GM12875 (cell line): Measurements from ENCODE around the gene TXNL1.

Experiments
- H3K4me3 ChIP-seq: one replicate; pipeline ENCODE4 v1.5.1; 2011; ENCODE audit warnings: low read depth, low read length, control low read depth
- TF ChIP-seq, protein P1 (sequence below): IDR thresholded peaks from 2 replicates; pipeline ENCODE4 v1.5.1; 2011; ENCODE audit warnings: low read depth, mild to moderate bottlenecking, control low read depth, inconsistent platforms, low read length, moderate library complexity, borderline replicate concordance; ENCODE audit not compliant: insufficient read depth

TXNL1 gene

GRCh38 chr18:56638232-56639103, at the start of gene TXNL1:
TXNL1 (minus strand) TSS chr18:56638592; CDS start chr18:56638440, 152 bp downstream.
- peak within 1 kb of the TSS; percentile 77 for H3K4me3 ChIP-seq
- TF ChIP-seq, protein P1, sequence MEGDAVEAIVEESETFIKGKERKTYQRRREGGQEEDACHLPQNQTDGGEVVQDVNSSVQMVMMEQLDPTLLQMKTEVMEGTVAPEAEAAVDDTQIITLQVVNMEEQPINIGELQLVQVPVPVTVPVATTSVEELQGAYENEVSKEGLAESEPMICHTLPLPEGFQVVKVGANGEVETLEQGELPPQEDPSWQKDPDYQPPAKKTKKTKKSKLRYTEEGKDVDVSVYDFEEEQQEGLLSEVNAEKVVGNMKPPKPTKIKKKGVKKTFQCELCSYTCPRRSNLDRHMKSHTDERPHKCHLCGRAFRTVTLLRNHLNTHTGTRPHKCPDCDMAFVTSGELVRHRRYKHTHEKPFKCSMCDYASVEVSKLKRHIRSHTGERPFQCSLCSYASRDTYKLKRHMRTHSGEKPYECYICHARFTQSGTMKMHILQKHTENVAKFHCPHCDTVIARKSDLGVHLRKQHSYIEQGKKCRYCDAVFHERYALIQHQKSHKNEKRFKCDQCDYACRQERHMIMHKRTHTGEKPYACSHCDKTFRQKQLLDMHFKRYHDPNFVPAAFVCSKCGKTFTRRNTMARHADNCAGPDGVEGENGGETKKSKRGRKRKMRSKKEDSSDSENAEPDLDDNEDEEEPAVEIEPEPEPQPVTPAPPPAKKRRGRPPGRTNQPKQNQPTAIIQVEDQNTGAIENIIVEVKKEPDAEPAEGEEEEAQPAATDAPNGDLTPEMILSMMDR: no peak

GRCh38 chr18:56684277-56684676, 45.9 kb upstream of the TXNL1 start:
- TF ChIP-seq, protein P1: no peak
- no peak overlapping the region for H3K4me3 ChIP-seq

DNA sequence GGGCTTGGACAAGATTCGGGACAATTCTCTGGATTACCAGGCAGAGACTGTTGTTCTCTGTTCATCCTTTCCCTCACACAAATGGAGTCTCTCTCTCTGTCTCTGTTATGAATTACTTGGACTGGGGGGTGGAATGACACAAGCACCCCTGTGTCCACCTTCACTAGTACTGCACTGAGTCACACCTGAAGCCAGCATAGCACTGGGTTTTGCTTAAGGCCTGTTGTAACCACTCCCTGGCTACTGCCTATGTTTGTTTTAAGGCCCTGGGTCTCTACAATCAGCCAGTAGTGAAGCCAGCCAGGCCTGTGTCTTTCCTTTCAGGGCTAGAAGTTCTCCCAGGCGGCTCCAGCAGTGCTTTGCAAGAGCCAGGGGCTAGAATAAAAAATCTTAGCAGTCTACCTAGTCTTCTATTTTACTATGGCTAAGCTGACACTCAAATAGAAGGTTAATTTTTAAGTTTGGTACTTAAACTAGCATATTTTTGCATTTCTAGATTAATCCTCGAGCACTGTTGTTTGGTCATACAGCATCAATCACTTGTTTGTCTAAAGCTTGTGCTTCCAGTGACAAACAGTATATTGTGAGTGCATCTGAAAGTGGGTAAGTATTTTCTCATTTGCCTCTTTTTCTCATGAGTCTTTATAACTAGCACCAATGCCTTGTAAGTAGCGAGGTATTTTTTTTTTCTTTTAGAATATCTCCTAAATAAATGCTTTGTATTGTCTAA, 40.6 kb upstream of the TXNL1 start:
- H3K4me3 ChIP-seq: no peak overlapping the region
- TF ChIP-seq, protein P1: no peak

DNA sequence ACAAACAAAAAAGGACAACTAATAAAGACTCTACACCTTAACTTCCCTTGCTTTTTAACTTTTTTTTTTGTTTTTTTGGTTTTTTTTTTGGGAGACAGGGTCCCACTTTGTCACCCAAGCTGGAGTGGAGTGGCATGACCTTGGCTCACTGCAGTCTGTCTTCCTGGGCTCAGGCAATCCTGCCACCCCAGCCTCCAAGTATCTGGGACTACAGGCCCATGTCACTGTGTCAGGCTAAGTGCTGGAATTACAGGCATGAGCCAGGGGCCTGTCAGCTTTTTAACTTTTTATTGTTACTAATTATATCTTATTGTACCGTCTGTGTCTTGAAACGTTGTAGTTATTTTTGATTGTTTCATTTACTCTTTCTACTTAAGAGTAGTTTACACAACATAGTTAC, 38.2 kb upstream of the TXNL1 start:
- H3K4me3 ChIP-seq: no peak overlapping the region
- TF ChIP-seq, protein P1: no peak

DNA sequence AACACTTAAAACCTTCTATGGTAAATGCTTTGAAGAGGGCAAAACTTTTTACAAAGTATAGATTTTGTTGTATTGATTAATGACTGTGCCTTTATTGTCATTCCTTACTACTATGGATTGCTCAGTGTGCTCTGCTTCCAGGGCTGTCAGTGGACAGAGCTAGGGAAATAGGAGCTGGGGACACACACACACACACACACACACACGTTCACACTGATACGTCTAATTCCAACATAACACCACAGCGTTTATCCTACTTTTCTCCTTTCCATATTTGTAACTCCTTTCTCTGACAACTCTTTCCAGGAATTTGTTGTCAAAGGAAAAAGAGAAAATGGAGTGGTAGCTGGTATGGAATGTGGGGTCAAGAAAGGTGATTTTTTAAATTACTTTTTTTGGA, 34.6 kb upstream of the TXNL1 start:
- TF ChIP-seq, protein P1: no peak
- no peak overlapping the region for H3K4me3 ChIP-seq

GRCh38 chr18:56672391-56672790, 34.0 kb upstream of the TXNL1 start:
- H3K4me3 ChIP-seq: no peak overlapping the region
- TF ChIP-seq, protein P1: no peak
